GM12878 (cell line): ENCODE measurements around the gene DDAH1. TPM values are rescaled to one million over a fixed set of nuclear protein-coding genes. Genes with fewer than 3 reads are reported as not detected.
"Not testable (repeated sequence)": the region's sequence is repeated elsewhere in the genome, so short reads cannot be mapped to it uniquely, and the experiment has no call there.

Experiments
- ATAC-seq: fragments of 200-7000 bp; cut with Tn5 transposase; 3 replicates; pipeline ENCODE4 v1.9.1; 2020; ENCODE audit warnings: mild to moderate bottlenecking, moderate library complexity
- Bru-seq: library from RNA; stranded (reverse); fragments of 400-500 nt; gene quantifications from one replicate; lab custom pipeline; 2021; lab: Mats Ljungman, UMichigan
- BruChase-seq, 2 experiments: library from RNA; stranded (reverse); fragments of 400-500 nt; gene quantifications; one replicate each; lab custom pipeline; 2021; lab: Mats Ljungman, UMichigan
- BruUV-seq: library from RNA; stranded (reverse); fragments of 400-500 nt; replicated peaks from 2 replicates; lab custom pipeline; 2021; lab: Mats Ljungman, UMichigan
- CTCF ChIA-PET: fragments of 300-600 bp; sonication (Branson Sonifier 250); formaldehyde crosslinking; extraction: SDS; loops from one replicate; lab custom pipeline; 2021; ENCODE audit warnings: inconsistent platforms; lab: Yijun Ruan, JAX
- POLR2A ChIA-PET: fragments of 350-600 bp; formaldehyde crosslinking; extraction: SDS; loops from one replicate; lab custom pipeline; 2021; ENCODE audit warnings: inconsistent platforms; lab: Charles Lee
- RAD21 ChIA-PET: fragments of 300-600 bp; sonication (Branson Sonifier 250); formaldehyde crosslinking; loops from one replicate; lab custom pipeline; 2023; ENCODE audit warnings: antibody characterized with exemption; ENCODE audit not compliant: unreplicated experiment; lab: Charles Lee
- SMC1A ChIA-PET: fragments of 300-600 bp; sonication (Branson Sonifier 250); formaldehyde crosslinking; loops from one replicate; lab custom pipeline; 2023; ENCODE audit not compliant: unreplicated experiment, uncharacterized antibody; lab: Charles Lee
- DNase-seq: peaks from one replicate; pipeline ENCODE4 v3.0.0-alpha.2; 2011; ENCODE audit warnings: low read depth, low spot score
- FAIRE-seq: peaks from 3 replicates; lab custom pipeline; 2011; peaks lifted over from hg19 to GRCh38; lab: Jason Lieb, UNC
- H2AFZ ChIP-seq: 2 replicates; pipeline ENCODE4 v1.6.0; 2011; ENCODE audit warnings: low read depth, low read length, control low read depth; ENCODE audit not compliant: control insufficient read depth
- H3K27ac ChIP-seq: 2 replicates; pipeline ENCODE4 v1.5.1; 2011; ENCODE audit warnings: control low read depth; ENCODE audit not compliant: control insufficient read depth, insufficient read depth
- H3K27me3 ChIP-seq, 2 experiments: replicated peaks in 1 of 2; 2 replicates each; pipeline versions ENCODE4 v1.6.0 to v1.6.1; 2011; ENCODE audit warnings: low read length in 1 of 2; ENCODE audit not compliant: control insufficient read depth in 2 of 2, insufficient read depth in 2 of 2
- H3K36me3 ChIP-seq, 2 experiments: 2 replicates each; pipeline ENCODE4 v1.5.1; 2011; ENCODE audit warnings: low read length in 1 of 2; ENCODE audit not compliant: control insufficient read depth in 2 of 2, insufficient read depth in 2 of 2
- H3K4me1 ChIP-seq: 2 replicates; pipeline ENCODE4 v1.6.1; 2011; ENCODE audit warnings: mild to moderate bottlenecking, low read length, moderate library complexity, mixed read lengths; ENCODE audit not compliant: control insufficient read depth, insufficient read depth
- H3K4me2 ChIP-seq: 2 replicates; pipeline ENCODE4 v1.6.0; 2011; ENCODE audit warnings: control low read depth; ENCODE audit not compliant: control insufficient read depth, insufficient read depth
- H3K4me3 ChIP-seq: fragments of 200-600 bp; sonication (generic); 2 replicates; pipeline ENCODE4 v1.5.1; 2016
- H3K79me2 ChIP-seq: 2 replicates; pipeline ENCODE4 v1.6.0; 2011; ENCODE audit warnings: low read length; ENCODE audit not compliant: control insufficient read depth, insufficient read depth
- H3K9ac ChIP-seq: 2 replicates; pipeline ENCODE4 v1.8.0; 2011; ENCODE audit warnings: low read length, control low read depth, mixed read lengths; ENCODE audit not compliant: control insufficient read depth, insufficient read depth
- H3K9me3 ChIP-seq: replicated peaks from 3 replicates; pipeline ENCODE4 v1.5.1; 2011; ENCODE audit warnings: mild to moderate bottlenecking, low read length; ENCODE audit not compliant: control insufficient read depth, insufficient read depth
- H4K20me1 ChIP-seq: 2 replicates; pipeline ENCODE4 v1.6.0; 2011; ENCODE audit not compliant: control insufficient read depth, insufficient read depth
- BHLHE40 ChIP-seq, 2 experiments: fragments of 450-650 bp in 1 of 2; IDR thresholded peaks; 2 replicates each; pipeline ENCODE4 v1.6.1; 2011 to 2017; ENCODE audit warnings: low read depth in 2 of 2, borderline replicate concordance in 1 of 2, improper control_type of control experiment in 1 of 2, low read length in 1 of 2, mild to moderate bottlenecking in 1 of 2
- ETV6 ChIP-seq, 2 experiments: fragments of 450-650 bp in 1 of 2; IDR thresholded peaks in 1 of 2; conservative IDR thresholded peaks in 1 of 2; 2 replicates each; pipeline ENCODE4 v1.6.1; 2014; ENCODE audit warnings: antibody characterized with exemption in 1 of 2, borderline replicate concordance in 1 of 2, low read depth in 1 of 2, mild to moderate bottlenecking in 1 of 2, moderate library complexity in 1 of 2
- HDAC6 ChIP-seq: fragments of 200-600 bp; sonication (generic); IDR thresholded peaks from one replicate; pipeline ENCODE4 v1.8.0; 2017; ENCODE audit warnings: antibody characterized with exemption; ENCODE audit not compliant: unreplicated experiment
- LARP7 ChIP-seq: fragments of 450-650 bp; IDR thresholded peaks from 2 replicates; pipeline ENCODE4 v1.6.1; 2017; ENCODE audit warnings: mild to moderate bottlenecking
- SUZ12 ChIP-seq: fragments of 200-600 bp; sonication (generic); IDR thresholded peaks from one replicate; pipeline ENCODE4 v1.6.1; 2018; ENCODE audit warnings: antibody characterized with exemption, mild to moderate bottlenecking; ENCODE audit not compliant: unreplicated experiment
- WGBS: methylation state at CpG from one replicate; pipeline ENCODE4 v1.1.6; 2016; ENCODE audit warnings: low lambda C conversion rate; ENCODE audit not compliant: insufficient replicate concordance, insufficient coverage; ENCODE audit errors: missing lambda C conversion rate; 5-methylcytosine and 5-hydroxymethylcytosine counted together
- in situ Hi-C: fragments of 300-500 bp; cut with MboI; formaldehyde crosslinking; loops from 9 replicates; pipeline ENCODE4 v1.14.3; 2018; ENCODE audit warnings: mixed read lengths
- intact Hi-C: fragments of 100-400 bp; cut with micrococcal nuclease; formaldehyde crosslinking; loops from one replicate; pipeline ENCODE4 v1.14.2; 2022; ENCODE audit not compliant: unreplicated experiment
- long read RNA-seq, 2 experiments: library from polyadenylated mRNA; unstranded; transcript quantifications; one replicate each; pipeline ENCODE4 v2.0.0, GENCODE V29; 2019 to 2020
- polyA minus RNA-seq, 3 experiments: library from RNA; depleted of rRNA, polyadenylated mRNA; stranded (reverse); fragments of >200 nt; gene quantifications; 2 replicates each; pipeline ENCODE4 v1.2.3, GENCODE V29; 2011
- polyA plus RNA-seq, 11 experiments: library from polyadenylated mRNA; depleted of rRNA in 4 of 11; unstranded in 6 of 11; stranded (reverse) in 5 of 11; fragments of >200 nt; fragmentation: Nextera tagmentation in 4 of 11; fragmentation: Illumina TruSeq in 1 of 11; extraction: Ambion mirVana in 4 of 11; extraction: Trizol in 1 of 11; gene quantifications; 1 replicate in 1 of 11; 2 replicates in 10 of 11; pipeline versions ENCODE4 v1.2.1 to v1.2.3, GENCODE V29; 2011 to 2016; ENCODE audit warnings: inconsistent platforms in 2 of 11, missing spikeins in 2 of 11, low read depth in 1 of 11
- total RNA-seq, 4 experiments: library from RNA; depleted of rRNA in 3 of 4; stranded (reverse); fragments of >200 nt in 3 of 4; fragmentation: Illumina TruSeq in 1 of 4; extraction: Trizol in 1 of 4; gene quantifications; 2 replicates each; pipeline versions ENCODE4 v1.2.1 to v1.2.3, GENCODE V29; 2013 to 2021
- TF ChIP-seq, protein P1 (sequence below): fragments of 450-650 bp; IDR thresholded peaks from 2 replicates; pipeline ENCODE4 v1.6.1; 2018; ENCODE audit warnings: borderline replicate concordance, mild to moderate bottlenecking; ENCODE audit not compliant: partially characterized antibody
- TF ChIP-seq, protein P2 (sequence below), 3 experiments: IDR thresholded peaks in 2 of 3; conservative IDR thresholded peaks in 1 of 3; 2 replicates each; pipeline ENCODE4 v1.5.1; 2011; ENCODE audit warnings: low read depth in 3 of 3, low read length in 3 of 3, mild to moderate bottlenecking in 3 of 3, control low read depth in 2 of 3, moderate library complexity in 2 of 3, inconsistent platforms in 1 of 3, mixed read lengths in 1 of 3; ENCODE audit not compliant: control insufficient read depth in 2 of 3, insufficient read depth in 1 of 3; ENCODE audit errors: extremely low read depth in 1 of 3

The DDAH1 gene
- 0.08 TPM in 1 of 2 replicates, not detected in the other for total RNA-seq (2013; cell fraction: nucleolus; rRNA removed)
- not detected in 2 replicates for total RNA-seq (2014; rRNA removed)
- not detected in 2 replicates for total RNA-seq (2014; rRNA removed; fragmentation: Illumina TruSeq; extraction: Trizol)
- total RNA-seq (2021), result 0.21 and 0.44 TPM in 2 replicates
- not detected for polyA plus RNA-seq (2011; ENCODE audit: low read depth)
- 0.88 and 1.1 TPM in 2 replicates for polyA plus RNA-seq (2011; rRNA removed)
- polyA plus RNA-seq (2011; cell fraction: cytosol; rRNA removed), result 0.42 and 0.47 TPM in 2 replicates
- 0.19 and 0.51 TPM in 2 replicates for polyA plus RNA-seq (2011; cell fraction: nucleus; rRNA removed)
- polyA plus RNA-seq (2012), result 0.11 TPM in 2 replicates
- not detected in 2 replicates for polyA plus RNA-seq (2014; fragmentation: Illumina TruSeq; extraction: Trizol)
- polyA plus RNA-seq (2014; fragmentation: Nextera tagmentation; extraction: Ambion mirVana), result not detected
- not detected in 2 replicates for polyA plus RNA-seq (2014; rRNA removed)
- polyA plus RNA-seq (2016; fragmentation: Nextera tagmentation; extraction: Ambion mirVana), result under 1 TPM; 0.07 to 0.10 TPM
- 0.31 and 0.59 TPM in 2 replicates for polyA minus RNA-seq (2011; rRNA and poly(A)+ RNA removed)
- 0.21 and 0.67 TPM in 2 replicates for polyA minus RNA-seq (2011; cell fraction: cytosol; rRNA and poly(A)+ RNA removed)
- polyA minus RNA-seq (2011; cell fraction: nucleus; rRNA and poly(A)+ RNA removed), result 0.10 and 0.24 TPM in 2 replicates
- Bru-seq, nascent RNA, result percentile 17 among the genes with signal in this experiment
- percentile 20 among the genes with signal in this experiment for BruChase-seq, experiment 1, labeled RNA remaining after a 6-hour chase
- BruChase-seq, experiment 2, labeled RNA remaining after a 2-hour chase, result percentile 21 among the genes with signal in this experiment
- long read RNA-seq, experiment 1, result 0 reads
- long read RNA-seq, experiment 2, result 0 reads

DNA sequence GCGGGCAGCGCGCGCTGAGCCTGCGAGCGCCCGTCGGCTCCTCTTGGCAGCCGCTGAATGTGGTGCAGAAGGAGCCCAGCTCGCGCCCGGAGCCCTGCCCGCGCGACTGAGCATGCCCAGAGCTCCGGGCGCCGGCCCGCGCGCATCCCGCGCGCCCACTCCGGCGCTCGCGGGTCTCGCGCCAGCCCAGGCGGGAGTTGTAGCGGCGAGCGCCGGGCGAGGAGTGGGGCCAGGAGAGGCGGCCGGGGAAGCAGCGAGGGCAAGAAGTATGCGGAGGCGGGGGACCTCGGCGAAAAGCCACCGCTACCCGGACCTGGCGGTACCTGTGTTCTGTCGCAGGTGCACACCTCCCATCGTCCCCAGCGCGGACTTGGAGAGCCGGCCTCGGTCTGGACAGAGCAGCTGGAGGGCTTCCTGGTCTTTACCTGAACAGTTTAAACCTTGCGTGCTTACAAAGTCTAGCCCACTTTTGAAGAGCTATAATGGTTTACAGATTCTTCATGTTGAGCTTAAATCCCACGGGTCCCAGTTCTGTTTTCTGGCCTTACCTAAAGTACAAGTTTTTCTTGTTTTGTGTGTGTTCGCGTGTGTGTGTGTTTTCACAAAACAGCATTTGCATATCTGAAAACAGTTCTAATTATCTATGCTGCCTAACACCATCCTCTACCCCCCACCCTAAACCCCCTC, at the start of gene DDAH1:
DDAH1 (minus strand) TSS at position 61 of the 687 bp plus-strand sequence. CDS start 114 bp downstream, outside the sequence.
- H2AFZ ChIP-seq, result peak within 1 kb of the TSS; percentile 55
- H3K4me3 ChIP-seq, result peak within 1 kb of the TSS; percentile 21
- peak within 1 kb of the TSS; percentile 87 for H3K4me2 ChIP-seq
- CTCF ChIA-PET, result no interaction called here
- H3K27ac ChIP-seq, result no peak within 1 kb of the TSS
- FAIRE-seq, result no peak
- peak; percentile 37; the same call in 1 of the 3 replicates for ATAC-seq
- POLR2A ChIA-PET, result no interaction called here
- TF ChIP-seq, protein P1, sequence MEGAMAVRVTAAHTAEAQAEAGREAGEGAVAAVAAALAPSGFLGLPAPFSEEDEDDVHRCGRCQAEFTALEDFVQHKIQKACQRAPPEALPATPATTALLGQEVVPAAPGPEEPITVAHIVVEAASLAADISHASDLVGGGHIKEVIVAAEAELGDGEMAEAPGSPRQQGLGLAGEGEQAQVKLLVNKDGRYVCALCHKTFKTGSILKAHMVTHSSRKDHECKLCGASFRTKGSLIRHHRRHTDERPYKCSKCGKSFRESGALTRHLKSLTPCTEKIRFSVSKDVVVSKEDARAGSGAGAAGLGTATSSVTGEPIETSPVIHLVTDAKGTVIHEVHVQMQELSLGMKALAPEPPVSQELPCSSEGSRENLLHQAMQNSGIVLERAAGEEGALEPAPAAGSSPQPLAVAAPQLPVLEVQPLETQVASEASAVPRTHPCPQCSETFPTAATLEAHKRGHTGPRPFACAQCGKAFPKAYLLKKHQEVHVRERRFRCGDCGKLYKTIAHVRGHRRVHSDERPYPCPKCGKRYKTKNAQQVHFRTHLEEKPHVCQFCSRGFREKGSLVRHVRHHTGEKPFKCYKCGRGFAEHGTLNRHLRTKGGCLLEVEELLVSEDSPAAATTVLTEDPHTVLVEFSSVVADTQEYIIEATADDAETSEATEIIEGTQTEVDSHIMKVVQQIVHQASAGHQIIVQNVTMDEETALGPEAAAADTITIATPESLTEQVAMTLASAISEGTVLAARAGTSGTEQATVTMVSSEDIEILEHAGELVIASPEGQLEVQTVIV, result no peak
- TF ChIP-seq ETV6 (conservative IDR thresholded peaks at IDR 0.05 in 1 of 2, IDR thresholded peaks at IDR 0.05 in 1 of 2; ENCODE audit: borderline replicate concordance in 1 of 2, low read depth in 1 of 2) (no peak), HDAC6 (peak; percentile 75), SUZ12 (peak; percentile 92), BHLHE40 (IDR thresholded peaks at IDR 0.05; ENCODE audit: borderline replicate concordance in 1 of 2, low read depth in 2 of 2, low read length in 1 of 2) (no peak), LARP7 (no peak)
- TF ChIP-seq, protein P2, sequence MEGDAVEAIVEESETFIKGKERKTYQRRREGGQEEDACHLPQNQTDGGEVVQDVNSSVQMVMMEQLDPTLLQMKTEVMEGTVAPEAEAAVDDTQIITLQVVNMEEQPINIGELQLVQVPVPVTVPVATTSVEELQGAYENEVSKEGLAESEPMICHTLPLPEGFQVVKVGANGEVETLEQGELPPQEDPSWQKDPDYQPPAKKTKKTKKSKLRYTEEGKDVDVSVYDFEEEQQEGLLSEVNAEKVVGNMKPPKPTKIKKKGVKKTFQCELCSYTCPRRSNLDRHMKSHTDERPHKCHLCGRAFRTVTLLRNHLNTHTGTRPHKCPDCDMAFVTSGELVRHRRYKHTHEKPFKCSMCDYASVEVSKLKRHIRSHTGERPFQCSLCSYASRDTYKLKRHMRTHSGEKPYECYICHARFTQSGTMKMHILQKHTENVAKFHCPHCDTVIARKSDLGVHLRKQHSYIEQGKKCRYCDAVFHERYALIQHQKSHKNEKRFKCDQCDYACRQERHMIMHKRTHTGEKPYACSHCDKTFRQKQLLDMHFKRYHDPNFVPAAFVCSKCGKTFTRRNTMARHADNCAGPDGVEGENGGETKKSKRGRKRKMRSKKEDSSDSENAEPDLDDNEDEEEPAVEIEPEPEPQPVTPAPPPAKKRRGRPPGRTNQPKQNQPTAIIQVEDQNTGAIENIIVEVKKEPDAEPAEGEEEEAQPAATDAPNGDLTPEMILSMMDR (IDR thresholded peaks at IDR 0.05 in 2 of 3, conservative IDR thresholded peaks at IDR 0.05 in 1 of 3; ENCODE audit: control insufficient read depth in 2 of 3, extremely low read depth in 1 of 3, insufficient read depth in 1 of 3, low read depth in 3 of 3, low read length in 3 of 3), result no peak
- WGBS, result 2% methylated on average over 53 of the region's 56 CpGs
- SMC1A ChIA-PET, result interaction anchor here (2.1 kb wide), 1 partner anchor 12 kb away, joined by 6 read pairs; no protein-coding TSS in a partner anchor
- no TSS peak for BruUV-seq
- no peaks in the 10 kb centered on the region; the same call in 2 of the 3 replicates for H3K9me3 ChIP-seq
- H3K4me1 ChIP-seq, result no peaks in the 10 kb centered on the region
- no peaks in the 10 kb centered on the region for H3K79me2 ChIP-seq
- in situ Hi-C loops (no loop called here), intact Hi-C loops (no loop called here)
- H3K36me3 ChIP-seq, result no peaks in the 10 kb centered on the region
- RAD21 ChIA-PET, result no interaction called here
- H4K20me1 ChIP-seq, result no peaks in the 10 kb centered on the region
- H3K9ac ChIP-seq, result no peak within 1 kb of the TSS
- peaks cover 4 to 15% of the 10 kb centered on the region in 2 experiments for H3K27me3 ChIP-seq
- DNase-seq, result no peak

DNA sequence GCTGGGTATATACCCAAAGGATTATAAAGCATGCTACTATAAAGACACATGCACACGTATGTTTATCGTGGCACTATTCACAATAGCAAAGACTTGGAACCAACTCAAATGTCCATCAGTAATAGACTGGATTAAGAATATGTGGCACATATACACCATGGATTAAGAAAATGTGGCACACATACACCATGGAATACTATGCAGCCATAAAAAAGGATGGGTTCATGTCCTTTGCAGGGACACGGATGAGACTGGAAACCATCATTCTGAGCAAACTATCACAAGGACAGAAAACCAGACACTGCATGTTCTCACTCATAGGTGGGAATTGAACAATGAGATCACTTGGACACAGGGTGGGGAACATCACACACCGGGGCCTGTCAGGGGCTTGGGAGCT, 49.0 kb upstream of the DDAH1 start:
- H4K20me1 ChIP-seq, DNase-seq, RAD21 ChIA-PET, H3K4me1 ChIP-seq, H2AFZ ChIP-seq, H3K27ac ChIP-seq, intact Hi-C loops, POLR2A ChIA-PET, H3K79me2 ChIP-seq, BruUV-seq, CTCF ChIA-PET, H3K9me3 ChIP-seq, ATAC-seq, H3K4me3 ChIP-seq, H3K36me3 ChIP-seq, SMC1A ChIA-PET, H3K4me2 ChIP-seq, H3K9ac ChIP-seq, FAIRE-seq, in situ Hi-C loops, H3K27me3 ChIP-seq: not testable (repeated sequence)
- WGBS, result 62% methylated on average over 4 of the region's 4 CpGs
